ENCODE results near the gene KIF11. TPM values are rescaled to one million over a fixed set of nuclear protein-coding genes. Genes with fewer than 3 reads are reported as not detected.

The KIF11 gene
- total and polyA plus RNA-seq, 2 of the 4 experiments (the other 2 are of a cell fraction), result 8.8 to 18.3 TPM

DNA sequence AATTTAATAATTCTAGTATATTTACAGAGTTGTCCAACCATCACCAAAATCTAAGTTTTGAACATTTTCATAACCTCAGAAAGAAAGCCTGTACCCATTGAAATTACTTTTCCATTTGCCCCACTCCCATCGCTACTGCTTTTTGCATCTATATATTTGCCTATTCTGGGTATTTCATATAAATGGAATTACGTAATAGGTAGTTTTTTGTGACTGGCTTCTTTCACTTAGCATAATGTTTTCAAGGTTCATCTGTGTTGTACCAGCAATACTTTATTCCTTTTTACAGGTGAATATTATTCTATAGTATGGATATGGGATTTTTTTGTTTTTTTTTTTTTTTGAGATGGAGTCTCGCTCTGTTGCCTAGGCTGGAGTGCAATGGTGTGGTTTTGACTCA, 22.6 kb downstream of the KIF11 start:
- Histone ChIP-seq H4K5ac (ENCODE audit: low read depth, low read length) (no peak overlapping the region), H2BK15ac (ENCODE audit: low read depth, low read length) (no peak overlapping the region), H3K4me3 (ENCODE audit: insufficient read depth, low read depth, low read length) (no peak overlapping the region), H3K18ac (ENCODE audit: low read depth, low read length) (no peak overlapping the region), H3K9me1 (ENCODE audit: insufficient read depth, low read length) (peaks cover 4% of the 10 kb centered on the region; the same call in 1 of the 2 replicates), H3K14ac (replicated peaks; ENCODE audit: low read depth, low read length) (no peak overlapping the region), H3K4me2 (ENCODE audit: low read depth, low read length) (no peak overlapping the region), H3K4me1 (ENCODE audit: control insufficient read depth, insufficient read depth, low read length) (0 out of 2 replicates have a peak, but pooled peaks cover 1% of the 10 kb centered on the region), H3K36me3 (ENCODE audit: control insufficient read depth, insufficient read depth, low read length) (no peaks in the 10 kb centered on the region; the same call in 1 of the 2 replicates), H4K20me1 (ENCODE audit: insufficient read depth, low read length) (no peaks in the 10 kb centered on the region), H3K4ac (ENCODE audit: low read depth, low read length) (no peak overlapping the region), H3K27ac (ENCODE audit: insufficient read depth, low read length) (no peak overlapping the region), H4K8ac (ENCODE audit: low read depth in 2 of 2, low read length in 2 of 2) (no peak overlapping the region; a peak in 1 of 4 replicates), H2BK5ac (ENCODE audit: low read depth, low read length, poor library complexity, severe bottlenecking) (no peak overlapping the region), H2AK9ac (replicated peaks; ENCODE audit: low read depth, low read length, poor library complexity) (no peak overlapping the region), H2AFZ (replicated peaks; ENCODE audit: low read length, poor library complexity) (no peak overlapping the region), H4K91ac (ENCODE audit: insufficient read depth, low read depth, low read length) (no peak overlapping the region), H3K9ac (ENCODE audit: low read depth, low read length) (no peak overlapping the region), H3K23ac (ENCODE audit: low read depth, low read length) (no peak overlapping the region), H3K79me1 (ENCODE audit: low read depth in 1 of 2, low read length in 2 of 2) (peaks cover 13 to 35% of the 10 kb centered on the region in 2 experiments), H3K9me3 (ENCODE audit: control insufficient read depth, insufficient read depth, low read length) (no peaks in the 10 kb centered on the region), H3K56ac (ENCODE audit: extremely low read depth, insufficient read depth, low read length) (no peak overlapping the region), H2BK120ac (ENCODE audit: low read depth, low read length) (no peak overlapping the region), H3K27me3 (ENCODE audit: control insufficient read depth, insufficient read depth, low read length) (no peaks in the 10 kb centered on the region), H2BK20ac (ENCODE audit: low read depth, low read length) (no peak overlapping the region), H2AK5ac (ENCODE audit: low read depth, low read length) (no peak overlapping the region)
- no peak for TF ChIP-seq USF2 (IDR thresholded peaks at IDR 0.05; ENCODE audit: low read depth, low read length)
- no peak for TF ChIP-seq MXI1 (IDR thresholded peaks at IDR 0.05; ENCODE audit: borderline replicate concordance, low read depth, low read length)
- peak; percentile 64 for TF ChIP-seq CEBPB (IDR thresholded peaks at IDR 0.05; ENCODE audit: low read depth, low read length)
- TF ChIP-seq FOS (IDR thresholded peaks at IDR 0.05; ENCODE audit: low read depth, low read length), result no peak
- TF ChIP-seq MAZ (IDR thresholded peaks at IDR 0.05; ENCODE audit: borderline replicate concordance, low read depth, low read length), result no peak
- TF ChIP-seq RFX5 (IDR thresholded peaks at IDR 0.05; ENCODE audit: low read depth, low read length), result no peak
- intact Hi-C loops (cut with micrococcal nuclease) (no loop called here), dilution Hi-C loops (cut with HindIII; ENCODE audit: low sequenced_read_pairs, unreplicated experiment) (no loop called here), in situ Hi-C loops (cut with MboI; ENCODE audit: low sequenced_read_pairs) (no loop called here)
- WGBS, 2 experiments (ENCODE audit: extremely low coverage in 2 of 2, insufficient read length in 1 of 2), result no CpG with 5 or more reads among the region's 3 CpGs
- ChIA-PET CTCF (no interaction called here), POLR2A (ENCODE audit: unreplicated experiment) (no interaction called here)
- DNase-seq, result no peak
- no peak for ATAC-seq (ENCODE audit: low read depth)
- no TSS peak for BruUV-seq (replicated peaks)
